HG03135 (cell line): Measurements from ENCODE around the gene ATP6V1C2.

ENCODE experiments used
- ATAC-seq: cut with Tn5 transposase; IDR thresholded peaks from one replicate; pipeline ENCODE4 v1.9.1; 2021; ENCODE audit warnings: mild to moderate bottlenecking, moderate library complexity; ENCODE audit not compliant: unreplicated experiment

Gene ATP6V1C2

GRCh38 chr2:10832203-10832936 lies 110.9 kb downstream of the ATP6V1C2 start:
- ATAC-seq = peak; percentile 84

GRCh38 chr2:10833021-10833420 lies 111.6 kb downstream of the ATP6V1C2 start:
- ATAC-seq = no peak

- ATAC-seq = no peak
These were observed 112.7 kb downstream of the ATP6V1C2 start for GRCh38 chr2:10834068-10834655.
